Panc1 (cell line): ENCODE results near the gene HCK. TPM values are rescaled to one million over a fixed set of nuclear protein-coding genes. Genes with fewer than 3 reads are reported as not detected.

Experiments
- ATAC-seq: fragments of 200-7000 bp; cut with Tn5 transposase; 2 replicates; pipeline ENCODE4 v1.9.1; 2020; ENCODE audit warnings: mild to moderate bottlenecking, moderate library complexity
- BruUV-seq: library from RNA; stranded (reverse); fragments of 400-500 nt; replicated peaks from 2 replicates; lab custom pipeline; 2021; lab: Mats Ljungman, UMichigan
- CTCF ChIA-PET: fragments of 300-600 bp; sonication (Branson Sonifier 250); formaldehyde crosslinking; loops from one replicate; lab custom pipeline; 2022; ENCODE audit warnings: antibody characterized with exemption; lab: Charles Lee
- POLR2A ChIA-PET: fragments of 300-600 bp; sonication (Branson Sonifier 250); formaldehyde crosslinking; loops from one replicate; lab custom pipeline; 2022; ENCODE audit warnings: antibody characterized with exemption; lab: Charles Lee
- DNase-seq: peaks from one replicate; pipeline ENCODE4 v3.0.0-alpha.2; 2010; ENCODE audit warnings: low read depth, low spot score
- H3K27ac ChIP-seq: 2 replicates; pipeline ENCODE4 v1.5.1; 2011; ENCODE audit warnings: mild to moderate bottlenecking, low read length, inconsistent platforms
- H3K27me3 ChIP-seq: fragments of 200-500 bp; sonication (Bioruptor generic); 2 replicates; pipeline ENCODE4 v1.6.0; 2014; ENCODE audit warnings: low read length, inconsistent platforms; ENCODE audit not compliant: control insufficient read depth, insufficient read depth
- H3K36me3 ChIP-seq: fragments of 200-500 bp; sonication (Bioruptor generic); 2 replicates; pipeline ENCODE4 v1.5.1; 2014; ENCODE audit warnings: inconsistent platforms, mild to moderate bottlenecking, low read length, moderate library complexity; ENCODE audit not compliant: control insufficient read depth, insufficient read depth
- H3K4me1 ChIP-seq: 2 replicates; pipeline ENCODE4 v1.5.1; 2011; ENCODE audit warnings: inconsistent platforms, mild to moderate bottlenecking, low read length, moderate library complexity; ENCODE audit not compliant: control insufficient read depth, insufficient read depth
- H3K4me3 ChIP-seq, 2 experiments: 2 replicates each; pipeline ENCODE4 v1.5.1; 2011 to 2012; ENCODE audit warnings: low read depth in 2 of 2, low read length in 2 of 2, mild to moderate bottlenecking in 2 of 2, inconsistent platforms in 1 of 2, moderate library complexity in 1 of 2
- H3K9me3 ChIP-seq: fragments of 200-500 bp; sonication (Bioruptor generic); 2 replicates; pipeline ENCODE4 v1.5.1; 2014; ENCODE audit warnings: low read depth, mild to moderate bottlenecking, inconsistent platforms, low read length, moderate library complexity; ENCODE audit not compliant: control insufficient read depth, insufficient read depth
- CTCF ChIP-seq: fragments of 450-650 bp; IDR thresholded peaks from 2 replicates; pipeline ENCODE4 v1.5.1; 2017; ENCODE audit warnings: mild to moderate bottlenecking
- POLR2AphosphoS5 ChIP-seq: IDR thresholded peaks from 2 replicates; pipeline ENCODE4 v1.6.1; 2012; ENCODE audit warnings: mild to moderate bottlenecking, low read depth, low read length, moderate library complexity
- SIN3A ChIP-seq: IDR thresholded peaks from 2 replicates; pipeline ENCODE4 v1.6.1; 2012; ENCODE audit warnings: low read depth, mild to moderate bottlenecking, low read length, moderate library complexity, borderline replicate concordance; ENCODE audit not compliant: insufficient read depth
- TCF7L2 ChIP-seq: IDR thresholded peaks from 2 replicates; pipeline ENCODE4 v1.6.1; 2011; ENCODE audit warnings: mild to moderate bottlenecking, low read depth, low read length, inconsistent platforms
- in situ Hi-C: cut with HindIII; loops from 2 replicates; pipeline ENCODE4 v1.10.0; 2016; ENCODE audit warnings: low sequenced_read_pairs, low pct_unique_long_range_greater_than_20kb
- intact Hi-C: fragments of 100-400 bp; cut with micrococcal nuclease; formaldehyde crosslinking; loops from one replicate; pipeline ENCODE4 v1.10.0; 2022; ENCODE audit not compliant: unreplicated experiment
- total RNA-seq: library from RNA; stranded (reverse); gene quantifications from one replicate; pipeline ENCODE4 v1.2.1, GENCODE V29; 2021; ENCODE audit not compliant: unreplicated experiment
- TF ChIP-seq, protein P1 (sequence below), 2 experiments: IDR thresholded peaks; 2 replicates each; pipeline ENCODE4 v1.6.1; 2011 to 2012; ENCODE audit warnings: low read depth in 2 of 2, control low read depth in 1 of 2, low read length in 1 of 2, mild to moderate bottlenecking in 1 of 2, moderate library complexity in 1 of 2; ENCODE audit not compliant: insufficient read depth in 1 of 2

Gene HCK
- total RNA-seq, 1 experiment from 2014 or later, result 0.98 TPM

- no peak overlapping the region for H3K27ac ChIP-seq
Observed at GRCh38 chr20:32123088-32123487, 71.0 kb downstream of the HCK start.

DNA sequence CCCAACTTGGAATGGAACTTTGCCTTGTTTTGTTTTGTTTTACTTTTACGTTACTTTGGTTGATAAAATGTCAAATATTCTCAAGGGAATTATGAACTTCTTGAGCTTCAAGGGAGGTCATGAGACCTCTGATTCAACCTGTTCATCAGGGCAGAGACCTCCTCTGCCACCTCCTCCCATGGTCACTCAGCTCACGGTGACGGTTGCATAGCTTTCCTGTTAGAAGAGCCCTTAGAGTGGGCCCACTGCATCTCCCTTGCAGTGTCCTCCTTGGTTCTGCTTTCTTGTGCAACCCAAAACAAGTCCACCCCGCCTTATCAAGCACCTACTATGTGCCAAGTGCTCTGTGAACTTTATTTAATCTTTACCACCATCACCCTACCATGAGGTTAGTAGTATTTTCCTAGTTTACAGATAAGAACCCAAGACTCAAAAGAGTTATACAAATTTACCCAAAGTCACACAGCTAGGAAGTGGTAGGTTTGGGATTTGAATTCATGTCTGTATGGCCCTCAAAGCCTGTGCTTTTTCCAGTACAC is 72.9 kb downstream of the HCK start:
- intact Hi-C loops (no loop called here), in situ Hi-C loops (no loop called here)
- TF ChIP-seq POLR2AphosphoS5 (no peak), CTCF (no peak), TCF7L2 (no peak), SIN3A (no peak)
- TF ChIP-seq, protein P1, sequence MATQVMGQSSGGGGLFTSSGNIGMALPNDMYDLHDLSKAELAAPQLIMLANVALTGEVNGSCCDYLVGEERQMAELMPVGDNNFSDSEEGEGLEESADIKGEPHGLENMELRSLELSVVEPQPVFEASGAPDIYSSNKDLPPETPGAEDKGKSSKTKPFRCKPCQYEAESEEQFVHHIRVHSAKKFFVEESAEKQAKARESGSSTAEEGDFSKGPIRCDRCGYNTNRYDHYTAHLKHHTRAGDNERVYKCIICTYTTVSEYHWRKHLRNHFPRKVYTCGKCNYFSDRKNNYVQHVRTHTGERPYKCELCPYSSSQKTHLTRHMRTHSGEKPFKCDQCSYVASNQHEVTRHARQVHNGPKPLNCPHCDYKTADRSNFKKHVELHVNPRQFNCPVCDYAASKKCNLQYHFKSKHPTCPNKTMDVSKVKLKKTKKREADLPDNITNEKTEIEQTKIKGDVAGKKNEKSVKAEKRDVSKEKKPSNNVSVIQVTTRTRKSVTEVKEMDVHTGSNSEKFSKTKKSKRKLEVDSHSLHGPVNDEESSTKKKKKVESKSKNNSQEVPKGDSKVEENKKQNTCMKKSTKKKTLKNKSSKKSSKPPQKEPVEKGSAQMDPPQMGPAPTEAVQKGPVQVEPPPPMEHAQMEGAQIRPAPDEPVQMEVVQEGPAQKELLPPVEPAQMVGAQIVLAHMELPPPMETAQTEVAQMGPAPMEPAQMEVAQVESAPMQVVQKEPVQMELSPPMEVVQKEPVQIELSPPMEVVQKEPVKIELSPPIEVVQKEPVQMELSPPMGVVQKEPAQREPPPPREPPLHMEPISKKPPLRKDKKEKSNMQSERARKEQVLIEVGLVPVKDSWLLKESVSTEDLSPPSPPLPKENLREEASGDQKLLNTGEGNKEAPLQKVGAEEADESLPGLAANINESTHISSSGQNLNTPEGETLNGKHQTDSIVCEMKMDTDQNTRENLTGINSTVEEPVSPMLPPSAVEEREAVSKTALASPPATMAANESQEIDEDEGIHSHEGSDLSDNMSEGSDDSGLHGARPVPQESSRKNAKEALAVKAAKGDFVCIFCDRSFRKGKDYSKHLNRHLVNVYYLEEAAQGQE (IDR thresholded peaks at IDR 0.05; ENCODE audit: insufficient read depth in 1 of 2, low read depth in 2 of 2, low read length in 1 of 2), result no peak
- no peak overlapping the region for H3K4me3 ChIP-seq
- H3K27ac ChIP-seq, result no peak overlapping the region
- H3K27me3 ChIP-seq, result no peaks in the 10 kb centered on the region
- CTCF ChIA-PET, result interaction anchor here (0.7 kb wide), 1 partner anchor 100 kb away, joined by 3 read pairs; no protein-coding TSS in a partner anchor
- BruUV-seq, result no TSS peak
- POLR2A ChIA-PET, result interaction anchor here (0.5 kb wide), 1 partner anchor 298 kb away, joined by 3 read pairs; no protein-coding TSS in a partner anchor
- no peaks in the 10 kb centered on the region for H3K9me3 ChIP-seq
- no peaks in the 10 kb centered on the region for H3K4me1 ChIP-seq
- no peaks in the 10 kb centered on the region for H3K36me3 ChIP-seq
- DNase-seq, result no peak
- ATAC-seq, result no peak

More at GRCh38 chr20:32123088-32123487, 71.0 kb downstream of the HCK start:
- ATAC-seq (no peak), DNase-seq (no peak)
- Histone ChIP-seq H3K27me3 (no peaks in the 10 kb centered on the region), H3K4me1 (no peaks in the 10 kb centered on the region), H3K36me3 (no peaks in the 10 kb centered on the region), H3K4me3 (no peak overlapping the region), H3K9me3 (no peaks in the 10 kb centered on the region)
- ChIA-PET POLR2A (interaction anchor here (0.5 to 0.6 kb wide), 3 partner anchors 11 to 131 kb away, joined by 3 to 13 read pairs (median 3); no protein-coding TSS in a partner anchor), CTCF (interaction anchor here (0.5 kb wide), 1 partner anchor 248 kb away, joined by 11 read pairs; no protein-coding TSS in a partner anchor)
- in situ Hi-C loops, result no loop called here
- intact Hi-C loops, result no loop called here
- no peak for TF ChIP-seq POLR2AphosphoS5
- TF ChIP-seq TCF7L2, result no peak
- TF ChIP-seq SIN3A, result no peak
- no TSS peak for BruUV-seq

- Histone ChIP-seq H3K27ac (no peak overlapping the region), H3K4me1 (no peaks in the 10 kb centered on the region), H3K9me3 (no peaks in the 10 kb centered on the region), H3K4me3 (no peak overlapping the region), H3K36me3 (no peaks in the 10 kb centered on the region), H3K27me3 (no peaks in the 10 kb centered on the region)
- no peak for TF ChIP-seq TCF7L2
- TF ChIP-seq, protein P1 (IDR thresholded peaks at IDR 0.05; ENCODE audit: insufficient read depth in 1 of 2, low read depth in 2 of 2, low read length in 1 of 2), result no peak
- TF ChIP-seq CTCF, result no peak
- no peak for TF ChIP-seq POLR2AphosphoS5
- no peak for TF ChIP-seq SIN3A
- no TSS peak for BruUV-seq
- in situ Hi-C loops (no loop called here), intact Hi-C loops (no loop called here)
- DNase-seq (no peak), ATAC-seq (no peak)
- ChIA-PET POLR2A (interaction anchor here (0.5 kb wide), 1 partner anchor 298 kb away, joined by 3 read pairs; no protein-coding TSS in a partner anchor), CTCF (interaction anchor here (0.7 kb wide), 1 partner anchor 99 kb away, joined by 3 read pairs; no protein-coding TSS in a partner anchor)
Observed at GRCh38 chr20:32125506-32125905, 73.5 kb downstream of the HCK start.
